PC-9 (cell line): ENCODE data around the gene TRDN. TPM values are rescaled to one million over a fixed set of nuclear protein-coding genes. Genes with fewer than 3 reads are reported as not detected.
A peak's percentile ranks its signal among the peaks of the same experiment; 100 is the strongest.

Source experiments
- BruUV-seq: library from RNA; stranded (reverse); fragments of 400-500 nt; replicated peaks from 2 replicates; lab custom pipeline; 2021; lab: Mats Ljungman, UMichigan
- CTCF ChIA-PET: fragments of 300-600 bp; sonication (Branson Sonifier 250); formaldehyde crosslinking; loops from one replicate; lab custom pipeline; 2022; ENCODE audit warnings: antibody characterized with exemption; lab: Charles Lee
- POLR2A ChIA-PET: fragments of 300-600 bp; sonication (Branson Sonifier 250); formaldehyde crosslinking; loops from one replicate; lab custom pipeline; 2022; ENCODE audit warnings: antibody characterized with exemption; ENCODE audit not compliant: unreplicated experiment; lab: Charles Lee
- DNase-seq, 2 experiments: peaks; one replicate each; pipeline versions ENCODE4 v3.0.0 to v3.0.0-alpha.2; 2015 to 2022; ENCODE audit warnings: mixed read lengths in 1 of 2
- H2AFZ ChIP-seq: fragments of 200-600 bp; sonication (generic); 2 replicates; pipeline ENCODE4 v1.8.1; 2017; ENCODE audit warnings: antibody characterized with exemption
- H3F3A ChIP-seq: fragments of 200-600 bp; sonication (generic); 2 replicates; pipeline ENCODE4 v1.8.1; 2017; ENCODE audit warnings: antibody characterized with exemption, mild to moderate bottlenecking, low read depth; ENCODE audit not compliant: insufficient read depth
- H3K27ac ChIP-seq: fragments of 200-600 bp; sonication (generic); 2 replicates; pipeline ENCODE4 v1.6.1; 2016; ENCODE audit warnings: mixed run types
- H3K27me3 ChIP-seq: fragments of 200-600 bp; sonication (generic); 2 replicates; pipeline ENCODE4 v1.6.1; 2016; ENCODE audit warnings: low read depth, mixed run types; ENCODE audit not compliant: insufficient read depth
- H3K36me3 ChIP-seq: fragments of 200-600 bp; sonication (generic); 2 replicates; pipeline ENCODE4 v1.6.1; 2016; ENCODE audit warnings: low read depth, mixed run types
- H3K4me1 ChIP-seq: fragments of 200-600 bp; sonication (generic); replicated peaks from 2 replicates; pipeline ENCODE4 v1.6.1; 2016; ENCODE audit warnings: mixed run types; ENCODE audit not compliant: insufficient read depth
- H3K4me2 ChIP-seq: fragments of 200-600 bp; sonication (generic); 2 replicates; pipeline ENCODE4 v1.6.1; 2017; ENCODE audit warnings: mixed run types
- H3K4me3 ChIP-seq: fragments of 200-600 bp; sonication (generic); 2 replicates; pipeline ENCODE4 v1.6.1; 2016; ENCODE audit warnings: mixed run types
- H3K79me2 ChIP-seq: fragments of 200-600 bp; sonication (generic); 2 replicates; pipeline ENCODE4 v1.6.1; 2017; ENCODE audit warnings: low read depth, mixed run types
- H3K9me2 ChIP-seq: fragments of 200-600 bp; sonication (generic); 2 replicates; pipeline ENCODE4 v1.8.1; 2017; ENCODE audit warnings: mild to moderate bottlenecking; ENCODE audit not compliant: insufficient read depth
- H3K9me3 ChIP-seq: fragments of 200-600 bp; sonication (generic); 2 replicates; pipeline ENCODE4 v1.8.1; 2016; ENCODE audit warnings: low read depth; ENCODE audit not compliant: insufficient read depth
- H4K20me1 ChIP-seq: fragments of 200-600 bp; sonication (generic); 2 replicates; pipeline ENCODE4 v1.8.1; 2017; ENCODE audit not compliant: insufficient read depth
- CTCF ChIP-seq: fragments of 200-600 bp; sonication (generic); conservative IDR thresholded peaks from 2 replicates; pipeline ENCODE4 v1.6.1; 2017; ENCODE audit warnings: mixed run types, antibody characterized with exemption, mild to moderate bottlenecking, moderate library complexity
- EZH2 ChIP-seq: fragments of 200-600 bp; sonication (generic); IDR thresholded peaks from 2 replicates; pipeline ENCODE4 v1.8.0; 2017; ENCODE audit warnings: antibody characterized with exemption, low read depth
- intact Hi-C: fragments of 100-400 bp; cut with micrococcal nuclease; formaldehyde crosslinking; loops from one replicate; pipeline ENCODE4 v1.10.0; 2022; ENCODE audit not compliant: unreplicated experiment
- total RNA-seq: library from RNA; stranded (reverse); gene quantifications from 2 replicates; pipeline ENCODE4 v1.2.3, GENCODE V29; 2021

Gene TRDN
- total RNA-seq, 1 experiment from 2014 or later, result not detected

- Histone ChIP-seq H3K79me2 (no peaks in the 10 kb centered on the region), H3K9me2 (no peaks in the 10 kb centered on the region), H3K4me2 (no peak overlapping the region), H3F3A (no peaks in the 10 kb centered on the region), H3K4me1 (no peaks in the 10 kb centered on the region), H3K36me3 (no peaks in the 10 kb centered on the region), H4K20me1 (no peaks in the 10 kb centered on the region), H3K4me3 (no peak overlapping the region), H3K27me3 (no peaks in the 10 kb centered on the region), H3K9me3 (no peaks in the 10 kb centered on the region), H3K27ac (no peak overlapping the region), H2AFZ (peak overlapping the region; percentile 30; the same call in 1 of the 2 replicates)
- CTCF ChIA-PET, result no interaction called here
- BruUV-seq, result no TSS peak
- POLR2A ChIA-PET, result interaction anchor here (0.7 kb wide), 1 partner anchor 21 kb away, joined by 3 read pairs; no protein-coding TSS in a partner anchor
- intact Hi-C loops, result no loop called here
- no peak for DNase-seq
- no peak for TF ChIP-seq CTCF
- TF ChIP-seq EZH2, result no peak
These were observed 7.3 kb downstream of the TRDN start for GRCh38 chr6:123629258-123629941.

GRCh38 chr6:123625696-123626095 lies 11.1 kb downstream of the TRDN start:
- Histone ChIP-seq H4K20me1 (no peaks in the 10 kb centered on the region), H3K9me3 (no peaks in the 10 kb centered on the region), H3K27me3 (no peaks in the 10 kb centered on the region), H3K4me2 (no peak overlapping the region), H3K4me1 (no peaks in the 10 kb centered on the region), H3K79me2 (no peaks in the 10 kb centered on the region), H3K36me3 (no peaks in the 10 kb centered on the region), H2AFZ (no peak overlapping the region), H3K27ac (no peak overlapping the region), H3K4me3 (no peak overlapping the region), H3K9me2 (no peaks in the 10 kb centered on the region), H3F3A (no peaks in the 10 kb centered on the region)
- intact Hi-C loops, result no loop called here
- BruUV-seq, result no TSS peak
- TF ChIP-seq EZH2, result no peak
- TF ChIP-seq CTCF, result no peak
- ChIA-PET CTCF (no interaction called here), POLR2A (no interaction called here)
- DNase-seq, result no peak

- TF ChIP-seq CTCF, result no peak
- TF ChIP-seq EZH2, result no peak
- Histone ChIP-seq H3K79me2 (no peaks in the 10 kb centered on the region), H3K27me3 (no peaks in the 10 kb centered on the region), H3K9me3 (no peaks in the 10 kb centered on the region), H3K4me1 (no peaks in the 10 kb centered on the region), H3K4me2 (no peak overlapping the region), H3K27ac (no peak overlapping the region), H3F3A (no peaks in the 10 kb centered on the region), H2AFZ (no peak overlapping the region), H4K20me1 (no peaks in the 10 kb centered on the region), H3K36me3 (no peaks in the 10 kb centered on the region), H3K9me2 (no peaks in the 10 kb centered on the region), H3K4me3 (no peak overlapping the region)
- ChIA-PET POLR2A (no interaction called here), CTCF (no interaction called here)
- intact Hi-C loops, result no loop called here
- no TSS peak for BruUV-seq
- DNase-seq, result no peak
These were observed 14.0 kb downstream of the TRDN start for GRCh38 chr6:123622780-123623179.
